WTC11 (cell line): ENCODE data around the gene CD163L1. TPM values are rescaled to one million over a fixed set of nuclear protein-coding genes. Genes with fewer than 3 reads are reported as not detected.
A peak's percentile ranks its signal among the peaks of the same experiment; 100 is the strongest.

Source experiments
- ATF1 ChIP-seq: sonication (generic); formaldehyde crosslinking; IDR thresholded peaks from 2 replicates; pipeline ENCODE4 v1.8.1; 2023; ENCODE audit warnings: mild to moderate bottlenecking, moderate library complexity, missing genetic modification reagents
- CBFB ChIP-seq: sonication (generic); formaldehyde crosslinking; IDR thresholded peaks from 2 replicates; pipeline ENCODE4 v1.8.1; 2022; ENCODE audit warnings: mild to moderate bottlenecking, low read depth, missing genetic modification reagents
- CREM ChIP-seq: sonication (generic); formaldehyde crosslinking; IDR thresholded peaks from 2 replicates; pipeline ENCODE4 v1.8.1; 2022; ENCODE audit warnings: mild to moderate bottlenecking, missing genetic modification reagents, moderate library complexity
- E2F5 ChIP-seq: sonication (generic); formaldehyde crosslinking; IDR thresholded peaks from 2 replicates; pipeline ENCODE4 v1.8.1; 2022; ENCODE audit warnings: mild to moderate bottlenecking, moderate library complexity, missing genetic modification reagents
- ELF4 ChIP-seq: sonication (generic); formaldehyde crosslinking; IDR thresholded peaks from 2 replicates; pipeline ENCODE4 v1.8.1; 2022; ENCODE audit warnings: low read depth, mild to moderate bottlenecking, moderate library complexity, missing genetic modification reagents
- FOXJ3 ChIP-seq: sonication (generic); formaldehyde crosslinking; IDR thresholded peaks from 2 replicates; pipeline ENCODE4 v1.9.0; 2021; ENCODE audit warnings: missing genetic modification reagents, mild to moderate bottlenecking, borderline replicate concordance
- GABPB1 ChIP-seq: sonication (generic); formaldehyde crosslinking; IDR thresholded peaks from 2 replicates; pipeline ENCODE4 v1.8.1; 2023; ENCODE audit warnings: mild to moderate bottlenecking, missing genetic modification reagents
- NR2C2 ChIP-seq: sonication (generic); formaldehyde crosslinking; IDR thresholded peaks from 2 replicates; pipeline ENCODE4 v1.8.0; 2022; ENCODE audit warnings: mild to moderate bottlenecking, missing genetic modification reagents
- PREB ChIP-seq: sonication (generic); formaldehyde crosslinking; IDR thresholded peaks from 2 replicates; pipeline ENCODE4 v1.8.1; 2022; ENCODE audit warnings: mild to moderate bottlenecking, missing genetic modification reagents, moderate library complexity, borderline replicate concordance
- RELA ChIP-seq: sonication (generic); formaldehyde crosslinking; IDR thresholded peaks from 2 replicates; pipeline ENCODE4 v1.8.1; 2022; ENCODE audit warnings: missing genetic modification reagents, mild to moderate bottlenecking, borderline replicate concordance
- SMAD3 ChIP-seq: sonication (generic); formaldehyde crosslinking; IDR thresholded peaks from 2 replicates; pipeline ENCODE4 v1.8.0; 2022; ENCODE audit warnings: missing genetic modification reagents, mild to moderate bottlenecking, borderline replicate concordance
- SMAD4 ChIP-seq: sonication (generic); formaldehyde crosslinking; IDR thresholded peaks from 2 replicates; pipeline ENCODE4 v1.8.0; 2022; ENCODE audit warnings: mild to moderate bottlenecking, missing genetic modification reagents
- SP1 ChIP-seq: sonication (generic); formaldehyde crosslinking; conservative IDR thresholded peaks from 2 replicates; pipeline ENCODE4 v1.8.1; 2022; ENCODE audit warnings: missing genetic modification reagents
- ZNF138 ChIP-seq: sonication (generic); formaldehyde crosslinking; conservative IDR thresholded peaks from 2 replicates; pipeline ENCODE4 v1.8.1; 2022; ENCODE audit warnings: mild to moderate bottlenecking, moderate library complexity, missing genetic modification reagents
- ZNF232 ChIP-seq: sonication (generic); formaldehyde crosslinking; IDR thresholded peaks from 2 replicates; pipeline ENCODE4 v1.8.0; 2022; ENCODE audit warnings: mild to moderate bottlenecking, missing genetic modification reagents
- ZNF281 ChIP-seq: sonication (generic); formaldehyde crosslinking; IDR thresholded peaks from 2 replicates; pipeline ENCODE4 v1.8.0; 2023; ENCODE audit warnings: mild to moderate bottlenecking, missing genetic modification reagents
- ZNF317 ChIP-seq: sonication (generic); formaldehyde crosslinking; IDR thresholded peaks from 2 replicates; pipeline ENCODE4 v1.8.1; 2023; ENCODE audit warnings: low read depth, mild to moderate bottlenecking, moderate library complexity, missing genetic modification reagents, borderline replicate concordance
- ZNF423 ChIP-seq: fragments of 250-450 bp; sonication (Bioruptor Pico); IDR thresholded peaks from 2 replicates; pipeline ENCODE4 v2.1.2; 2022; ENCODE audit warnings: mild to moderate bottlenecking, moderate library complexity
- total RNA-seq: library from RNA; stranded (reverse); gene quantifications from 3 replicates; pipeline ENCODE4 v1.2.3, GENCODE V29; 2021
- TF ChIP-seq, protein P1 (sequence below): sonication (generic); formaldehyde crosslinking; IDR thresholded peaks from 2 replicates; pipeline ENCODE4 v1.8.1; 2022; ENCODE audit warnings: low read depth, missing genetic modification reagents, borderline replicate concordance
- TF ChIP-seq, protein P2 (sequence below): sonication (generic); formaldehyde crosslinking; conservative IDR thresholded peaks from 2 replicates; pipeline ENCODE4 v1.8.1; 2023; ENCODE audit warnings: mild to moderate bottlenecking, low read depth, missing genetic modification reagents, moderate library complexity
- TF ChIP-seq, protein P3 (sequence below): sonication (generic); formaldehyde crosslinking; IDR thresholded peaks from 2 replicates; pipeline ENCODE4 v1.8.1; 2023; ENCODE audit warnings: mild to moderate bottlenecking, missing genetic modification reagents, borderline replicate concordance
- TF ChIP-seq, protein P4 (sequence below): fragments of 250-450 bp; sonication (Bioruptor Pico); IDR thresholded peaks from 2 replicates; pipeline ENCODE4 v1.9.0; 2021; ENCODE audit warnings: moderate library complexity, mild to moderate bottlenecking, inconsistent platforms, borderline replicate concordance

CD163L1 gene
- total RNA-seq, 1 experiment from 2014 or later = 0.26 TPM

DNA sequence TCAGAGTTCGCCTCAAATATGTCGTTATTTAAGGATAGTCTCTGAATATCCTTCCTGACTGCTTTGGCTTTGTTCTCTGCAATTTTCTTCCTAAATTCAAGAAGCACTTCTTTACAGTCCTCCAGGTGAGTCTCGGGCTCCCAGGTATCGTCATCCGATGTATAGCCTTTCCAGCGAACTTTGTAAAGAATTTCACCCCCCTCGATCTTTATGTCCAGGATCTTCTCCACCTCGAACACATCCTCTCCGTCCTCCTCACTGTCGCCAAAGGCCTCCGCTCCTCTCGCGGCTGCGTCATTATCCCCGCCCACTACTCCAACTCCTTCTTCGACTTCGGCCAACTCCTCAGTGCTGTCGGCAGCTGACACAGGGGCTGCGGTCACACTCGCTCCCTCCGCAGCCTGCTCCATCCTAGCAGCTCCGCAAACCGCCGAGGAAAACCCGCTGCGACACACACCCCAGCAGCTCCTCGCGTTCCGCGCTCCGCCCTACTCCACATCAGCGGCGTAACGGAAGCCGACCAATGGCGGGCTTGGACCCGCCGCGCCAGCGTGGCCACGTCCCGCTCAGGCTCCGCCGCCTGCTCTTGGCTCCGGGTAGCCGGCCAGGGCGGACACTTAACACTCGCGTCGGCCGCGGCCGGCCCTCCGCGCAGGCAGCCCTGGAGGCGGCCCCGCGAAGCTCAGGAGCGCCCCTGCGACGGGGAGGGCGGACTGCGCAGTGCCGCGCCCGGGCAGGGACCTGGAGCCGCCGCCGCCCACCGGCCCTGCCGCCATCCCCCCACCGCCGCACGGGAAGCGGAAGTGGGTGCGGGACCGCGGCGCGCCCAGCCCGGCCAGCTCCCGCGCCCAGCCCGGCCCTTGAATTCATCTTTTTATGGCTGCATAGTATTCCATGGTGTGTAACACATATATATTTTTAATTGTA, 4.1 kb downstream of the CD163L1 start (continued):
- no peak for TF ChIP-seq PREB
- TF ChIP-seq, protein P1, sequence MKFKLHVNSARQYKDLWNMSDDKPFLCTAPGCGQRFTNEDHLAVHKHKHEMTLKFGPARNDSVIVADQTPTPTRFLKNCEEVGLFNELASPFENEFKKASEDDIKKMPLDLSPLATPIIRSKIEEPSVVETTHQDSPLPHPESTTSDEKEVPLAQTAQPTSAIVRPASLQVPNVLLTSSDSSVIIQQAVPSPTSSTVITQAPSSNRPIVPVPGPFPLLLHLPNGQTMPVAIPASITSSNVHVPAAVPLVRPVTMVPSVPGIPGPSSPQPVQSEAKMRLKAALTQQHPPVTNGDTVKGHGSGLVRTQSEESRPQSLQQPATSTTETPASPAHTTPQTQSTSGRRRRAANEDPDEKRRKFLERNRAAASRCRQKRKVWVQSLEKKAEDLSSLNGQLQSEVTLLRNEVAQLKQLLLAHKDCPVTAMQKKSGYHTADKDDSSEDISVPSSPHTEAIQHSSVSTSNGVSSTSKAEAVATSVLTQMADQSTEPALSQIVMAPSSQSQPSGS = peak; percentile 45; the same call in 1 of the 2 replicates
- no peak for TF ChIP-seq ZNF423 (CRISPR knock-in tag)
- TF ChIP-seq SMAD4 = peak; percentile 97
- 0 out of 2 replicates have a peak, but pooled peaks have one; percentile 68 for TF ChIP-seq ZNF138 (CRISPR knock-in tag)
- TF ChIP-seq ZNF317 (CRISPR knock-in tag) = peak; percentile 59
- 0 out of 2 replicates have a peak, but pooled peaks have one; percentile 33 for TF ChIP-seq ATF1
- TF ChIP-seq SP1 (CRISPR knock-in tag) = peak; percentile 65
- peak; percentile 97 for TF ChIP-seq SMAD3
- TF ChIP-seq, protein P2, sequence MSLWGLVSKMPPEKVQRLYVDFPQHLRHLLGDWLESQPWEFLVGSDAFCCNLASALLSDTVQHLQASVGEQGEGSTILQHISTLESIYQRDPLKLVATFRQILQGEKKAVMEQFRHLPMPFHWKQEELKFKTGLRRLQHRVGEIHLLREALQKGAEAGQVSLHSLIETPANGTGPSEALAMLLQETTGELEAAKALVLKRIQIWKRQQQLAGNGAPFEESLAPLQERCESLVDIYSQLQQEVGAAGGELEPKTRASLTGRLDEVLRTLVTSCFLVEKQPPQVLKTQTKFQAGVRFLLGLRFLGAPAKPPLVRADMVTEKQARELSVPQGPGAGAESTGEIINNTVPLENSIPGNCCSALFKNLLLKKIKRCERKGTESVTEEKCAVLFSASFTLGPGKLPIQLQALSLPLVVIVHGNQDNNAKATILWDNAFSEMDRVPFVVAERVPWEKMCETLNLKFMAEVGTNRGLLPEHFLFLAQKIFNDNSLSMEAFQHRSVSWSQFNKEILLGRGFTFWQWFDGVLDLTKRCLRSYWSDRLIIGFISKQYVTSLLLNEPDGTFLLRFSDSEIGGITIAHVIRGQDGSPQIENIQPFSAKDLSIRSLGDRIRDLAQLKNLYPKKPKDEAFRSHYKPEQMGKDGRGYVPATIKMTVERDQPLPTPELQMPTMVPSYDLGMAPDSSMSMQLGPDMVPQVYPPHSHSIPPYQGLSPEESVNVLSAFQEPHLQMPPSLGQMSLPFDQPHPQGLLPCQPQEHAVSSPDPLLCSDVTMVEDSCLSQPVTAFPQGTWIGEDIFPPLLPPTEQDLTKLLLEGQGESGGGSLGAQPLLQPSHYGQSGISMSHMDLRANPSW = 0 out of 2 replicates have a peak, but pooled peaks have one; percentile 45
- peak; percentile 94 for TF ChIP-seq ZNF281 (CRISPR knock-in tag)
- peak; percentile 68 for TF ChIP-seq NR2C2 (CRISPR knock-in tag)
- TF ChIP-seq, protein P3, sequence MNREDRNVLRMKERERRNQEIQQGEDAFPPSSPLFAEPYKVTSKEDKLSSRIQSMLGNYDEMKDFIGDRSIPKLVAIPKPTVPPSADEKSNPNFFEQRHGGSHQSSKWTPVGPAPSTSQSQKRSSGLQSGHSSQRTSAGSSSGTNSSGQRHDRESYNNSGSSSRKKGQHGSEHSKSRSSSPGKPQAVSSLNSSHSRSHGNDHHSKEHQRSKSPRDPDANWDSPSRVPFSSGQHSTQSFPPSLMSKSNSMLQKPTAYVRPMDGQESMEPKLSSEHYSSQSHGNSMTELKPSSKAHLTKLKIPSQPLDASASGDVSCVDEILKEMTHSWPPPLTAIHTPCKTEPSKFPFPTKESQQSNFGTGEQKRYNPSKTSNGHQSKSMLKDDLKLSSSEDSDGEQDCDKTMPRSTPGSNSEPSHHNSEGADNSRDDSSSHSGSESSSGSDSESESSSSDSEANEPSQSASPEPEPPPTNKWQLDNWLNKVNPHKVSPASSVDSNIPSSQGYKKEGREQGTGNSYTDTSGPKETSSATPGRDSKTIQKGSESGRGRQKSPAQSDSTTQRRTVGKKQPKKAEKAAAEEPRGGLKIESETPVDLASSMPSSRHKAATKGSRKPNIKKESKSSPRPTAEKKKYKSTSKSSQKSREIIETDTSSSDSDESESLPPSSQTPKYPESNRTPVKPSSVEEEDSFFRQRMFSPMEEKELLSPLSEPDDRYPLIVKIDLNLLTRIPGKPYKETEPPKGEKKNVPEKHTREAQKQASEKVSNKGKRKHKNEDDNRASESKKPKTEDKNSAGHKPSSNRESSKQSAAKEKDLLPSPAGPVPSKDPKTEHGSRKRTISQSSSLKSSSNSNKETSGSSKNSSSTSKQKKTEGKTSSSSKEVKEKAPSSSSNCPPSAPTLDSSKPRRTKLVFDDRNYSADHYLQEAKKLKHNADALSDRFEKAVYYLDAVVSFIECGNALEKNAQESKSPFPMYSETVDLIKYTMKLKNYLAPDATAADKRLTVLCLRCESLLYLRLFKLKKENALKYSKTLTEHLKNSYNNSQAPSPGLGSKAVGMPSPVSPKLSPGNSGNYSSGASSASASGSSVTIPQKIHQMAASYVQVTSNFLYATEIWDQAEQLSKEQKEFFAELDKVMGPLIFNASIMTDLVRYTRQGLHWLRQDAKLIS (CRISPR knock-in tag) = no peak
- TF ChIP-seq FOXJ3 = 0 out of 2 replicates have a peak, but pooled peaks have one; percentile 57
- no peak for TF ChIP-seq GABPB1 (CRISPR knock-in tag)
- peak; percentile 81; the same call in 1 of the 2 replicates for TF ChIP-seq CREM (CRISPR knock-in tag)
- peak; percentile 81; the same call in 1 of the 2 replicates for TF ChIP-seq CBFB
- TF ChIP-seq, protein P4, sequence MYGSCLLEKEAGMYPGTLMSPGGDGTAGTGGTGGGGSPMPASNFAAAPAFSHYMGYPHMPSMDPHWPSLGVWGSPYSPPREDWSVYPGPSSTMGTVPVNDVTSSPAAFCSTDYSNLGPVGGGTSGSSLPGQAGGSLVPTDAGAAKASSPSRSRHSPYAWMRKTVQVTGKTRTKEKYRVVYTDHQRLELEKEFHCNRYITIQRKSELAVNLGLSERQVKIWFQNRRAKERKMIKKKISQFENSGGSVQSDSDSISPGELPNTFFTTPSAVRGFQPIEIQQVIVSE (CRISPR knock-in tag) = no peak
- TF ChIP-seq ELF4 = peak; percentile 76; the same call in 1 of the 2 replicates
- TF ChIP-seq ZNF232 (CRISPR knock-in tag) = peak; percentile 97
- peak; percentile 97 for TF ChIP-seq RELA (CRISPR knock-in tag)
- peak; percentile 96 for TF ChIP-seq E2F5 (CRISPR knock-in tag)
